Duodenal mucosa (tissue), 2 donors: ENCODE data around the gene MCUB.
"Not testable (repeated sequence)": the region's sequence is repeated elsewhere in the genome, so short reads cannot be mapped to it uniquely, and the experiment has no call there.

Experiments used
- H3K27ac ChIP-seq: one replicate; pipeline ENCODE4 v1.7.0; 2013; ENCODE audit warnings: low read depth, low read length
- H3K27me3 ChIP-seq, 2 donors: one replicate each; pipeline ENCODE4 v1.7.0; 2013; ENCODE audit warnings: low read length in 2 of 2, control low read depth in 1 of 2; ENCODE audit not compliant: insufficient read depth in 2 of 2, control insufficient read depth in 1 of 2
- H3K36me3 ChIP-seq, 2 donors: one replicate each; pipeline ENCODE4 v1.7.0; 2013; ENCODE audit warnings: low read length in 2 of 2, control low read depth in 1 of 2; ENCODE audit not compliant: insufficient read depth in 2 of 2, control insufficient read depth in 1 of 2
- H3K4me1 ChIP-seq, 2 donors: one replicate each; pipeline ENCODE4 v1.7.0; 2013; ENCODE audit warnings: low read length in 2 of 2, control low read depth in 1 of 2; ENCODE audit not compliant: insufficient read depth in 2 of 2, control insufficient read depth in 1 of 2
- H3K4me3 ChIP-seq, 2 donors: one replicate each; pipeline ENCODE4 v1.7.0; 2013; ENCODE audit warnings: low read length in 2 of 2, low read depth in 1 of 2
- H3K9ac ChIP-seq, 2 donors: one replicate each; pipeline ENCODE4 v1.7.0; 2013; ENCODE audit warnings: low read length in 2 of 2, low read depth in 1 of 2
- H3K9me3 ChIP-seq, 2 donors: one replicate each; pipeline ENCODE4 v1.7.0; 2013; ENCODE audit warnings: low read length in 2 of 2, control low read depth in 1 of 2; ENCODE audit not compliant: control insufficient read depth in 1 of 2

The MCUB gene, protein sequence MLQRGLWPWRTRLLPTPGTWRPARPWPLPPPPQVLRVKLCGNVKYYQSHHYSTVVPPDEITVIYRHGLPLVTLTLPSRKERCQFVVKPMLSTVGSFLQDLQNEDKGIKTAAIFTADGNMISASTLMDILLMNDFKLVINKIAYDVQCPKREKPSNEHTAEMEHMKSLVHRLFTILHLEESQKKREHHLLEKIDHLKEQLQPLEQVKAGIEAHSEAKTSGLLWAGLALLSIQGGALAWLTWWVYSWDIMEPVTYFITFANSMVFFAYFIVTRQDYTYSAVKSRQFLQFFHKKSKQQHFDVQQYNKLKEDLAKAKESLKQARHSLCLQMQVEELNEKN

DNA sequence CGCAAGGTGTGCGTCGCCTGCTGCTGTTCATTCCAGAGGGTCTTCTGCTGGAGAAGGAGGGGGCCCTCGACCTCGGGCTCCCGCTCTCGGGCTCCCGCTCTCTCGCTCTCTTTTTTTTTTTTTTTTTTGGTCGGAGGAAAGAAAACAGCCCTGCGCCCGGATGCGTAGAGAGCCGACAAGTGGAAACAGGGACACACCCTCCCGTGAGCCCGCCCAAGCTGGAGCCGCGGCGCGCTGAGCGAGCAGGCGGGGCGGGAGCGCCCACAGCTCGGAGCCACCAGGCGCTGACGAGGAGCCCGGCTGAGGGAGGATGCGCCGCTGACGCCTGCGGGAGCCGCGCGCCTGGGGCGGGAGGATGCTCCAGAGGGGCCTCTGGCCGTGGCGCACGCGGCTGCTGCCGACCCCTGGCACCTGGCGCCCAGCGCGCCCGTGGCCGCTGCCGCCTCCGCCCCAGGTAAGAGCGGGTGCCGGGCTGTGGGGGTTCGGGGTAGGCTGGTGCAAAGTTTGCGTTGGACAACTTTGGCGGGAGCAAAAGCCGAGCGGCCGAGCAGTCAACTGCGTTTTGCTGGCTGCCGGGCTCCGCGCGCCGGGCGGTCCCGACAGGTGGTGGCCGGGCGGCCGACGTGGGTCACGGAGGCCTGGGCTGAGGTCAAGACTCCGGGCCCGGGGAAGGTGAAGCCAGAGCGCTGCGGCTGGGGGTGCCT, at the start of gene MCUB:
Gene MCUB (plus strand): TSS at position 264 of the 704 bp plus-strand sequence. CDS start 92 bp downstream, at position 356.
- Histone ChIP-seq H3K4me1 (peaks cover 5 to 10% of the 10 kb centered on the region in 2 donors), H3K27ac (peak within 1 kb of the TSS; percentile 79), H3K9ac (peak within 1 kb of the TSS; percentile 48 to 78), H3K4me3 (peak within 1 kb of the TSS; percentile 86 to 89), H3K27me3 (no peaks in the 10 kb centered on the region), H3K9me3 (peaks cover 0 to 2% of the 10 kb centered on the region in 2 donors), H3K36me3 (no peaks in the 10 kb centered on the region)

DNA sequence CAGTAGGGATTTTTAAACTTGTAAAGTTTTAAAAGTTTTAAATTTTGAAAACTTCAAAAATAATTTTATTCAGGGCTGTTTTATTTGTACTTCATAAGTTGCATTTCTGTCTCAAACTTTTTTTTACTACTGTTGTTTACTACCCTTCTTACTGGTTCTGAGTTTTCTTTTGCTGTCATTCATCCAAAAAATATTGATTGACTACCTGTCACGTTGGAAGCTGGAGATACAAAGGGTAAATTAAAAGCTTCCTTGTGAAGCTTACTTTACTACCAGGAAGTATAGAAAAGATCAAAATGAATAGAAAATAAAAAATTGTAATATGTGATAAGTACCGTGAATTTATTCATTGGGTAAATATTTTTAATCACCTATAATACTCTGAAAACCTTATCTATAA, 49.4 kb upstream of the MCUB start:
- Histone ChIP-seq H3K27ac (no peak overlapping the region), H3K27me3 (no peaks in the 10 kb centered on the region), H3K4me3 (no peak overlapping the region), H3K9ac (no peak overlapping the region), H3K4me1 (no peaks in the 10 kb centered on the region), H3K9me3 (no peaks in the 10 kb centered on the region), H3K36me3 (peaks cover 10 to 41% of the 10 kb centered on the region in 2 donors)

DNA sequence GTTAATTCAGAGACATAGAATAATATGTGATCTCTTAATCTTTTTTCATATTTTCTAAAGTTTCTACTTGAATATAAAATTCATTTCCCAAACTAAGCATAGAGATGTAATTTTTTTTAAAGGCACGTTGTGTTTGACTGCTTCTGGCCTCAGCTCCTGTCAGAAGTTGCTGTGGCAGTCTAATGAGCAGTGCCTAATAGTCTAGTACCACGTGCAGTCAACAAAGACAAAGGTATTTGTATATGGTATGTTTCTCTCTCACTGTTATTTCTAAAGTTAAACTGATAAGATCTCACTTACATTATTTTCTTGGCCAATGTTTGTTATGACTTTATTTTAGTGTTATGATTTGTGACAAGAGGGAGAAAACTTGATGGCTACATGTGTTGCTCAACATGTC, 48.6 kb upstream of the MCUB start:
- Histone ChIP-seq H3K9ac (no peak overlapping the region), H3K4me1 (no peaks in the 10 kb centered on the region), H3K27me3 (no peaks in the 10 kb centered on the region), H3K36me3 (peaks cover 10 to 49% of the 10 kb centered on the region in 2 donors), H3K4me3 (no peak overlapping the region), H3K27ac (no peak overlapping the region), H3K9me3 (no peaks in the 10 kb centered on the region)

DNA sequence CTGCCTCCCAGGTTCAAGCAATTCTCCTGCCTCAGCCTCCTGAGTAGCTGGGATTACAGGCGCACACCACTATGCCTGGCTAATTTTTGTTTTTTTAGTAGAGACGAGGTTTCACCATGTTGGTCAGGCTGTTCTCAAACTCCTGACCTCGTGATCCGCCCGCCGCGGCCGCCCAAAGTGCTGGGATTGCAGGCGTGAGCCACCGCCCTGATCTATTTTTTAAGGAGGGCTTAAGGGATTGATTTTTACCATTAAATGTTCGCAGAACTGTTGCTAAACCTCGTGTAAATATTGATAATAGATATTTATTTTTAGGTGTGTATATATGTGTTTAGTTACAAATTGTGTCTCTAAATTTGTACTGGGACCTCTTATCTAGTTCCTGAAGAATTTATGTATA, 46.7 kb upstream of the MCUB start:
- H3K27me3 ChIP-seq, H3K9me3 ChIP-seq, H3K9ac ChIP-seq, H3K27ac ChIP-seq, H3K4me1 ChIP-seq, H3K4me3 ChIP-seq: not testable (repeated sequence)
- peaks cover 18 to 50% of the 10 kb centered on the region in 2 donors for H3K36me3 ChIP-seq

DNA sequence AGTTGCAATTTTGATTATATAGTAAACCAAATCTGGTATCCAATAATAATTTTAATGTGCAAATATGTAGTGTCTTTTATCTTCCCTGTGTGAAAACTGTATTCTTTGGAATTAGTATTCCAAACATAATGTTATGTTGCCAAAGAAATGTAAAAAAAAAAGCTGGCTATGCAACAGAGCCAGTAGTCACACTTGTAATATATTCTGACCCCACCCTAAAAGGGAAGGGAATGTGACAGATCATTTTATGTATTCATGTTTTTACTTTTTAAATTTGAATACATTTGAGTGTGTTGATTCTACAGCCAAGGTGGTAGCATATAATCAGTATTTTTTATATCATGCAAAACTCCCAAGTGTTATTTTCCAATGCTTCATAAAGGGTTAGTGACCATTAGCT, 27.9 kb upstream of the MCUB start:
- Histone ChIP-seq H3K4me3 (no peak overlapping the region), H3K36me3 (peaks cover 33 to 77% of the 10 kb centered on the region in 2 donors), H3K27me3 (no peaks in the 10 kb centered on the region), H3K27ac (no peak overlapping the region), H3K4me1 (no peaks in the 10 kb centered on the region), H3K9ac (no peak overlapping the region), H3K9me3 (no peaks in the 10 kb centered on the region)

DNA sequence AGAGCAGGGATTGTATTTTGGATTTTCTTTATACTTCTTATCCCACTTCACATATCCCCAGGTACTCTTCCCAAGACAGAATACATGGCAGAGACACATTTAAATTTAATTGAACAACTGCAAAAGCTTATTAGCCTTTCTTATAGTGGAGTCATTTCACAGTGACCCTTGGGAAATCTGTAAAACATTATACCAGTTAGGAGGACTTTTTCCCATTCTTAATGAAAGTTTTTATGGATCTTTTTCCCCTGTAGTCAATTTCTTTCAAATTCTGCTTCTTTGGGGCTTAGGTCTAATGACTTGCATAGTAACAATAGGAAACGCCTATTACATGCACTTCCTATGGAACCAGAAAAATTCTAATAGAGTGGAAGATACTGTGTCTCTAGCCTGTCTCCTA, 14.6 kb upstream of the MCUB start:
- Histone ChIP-seq H3K9ac (no peak overlapping the region), H3K36me3 (peaks cover 2 to 22% of the 10 kb centered on the region in 2 donors), H3K4me1 (no peaks in the 10 kb centered on the region), H3K27ac (no peak overlapping the region), H3K4me3 (no peak overlapping the region), H3K9me3 (no peaks in the 10 kb centered on the region), H3K27me3 (no peaks in the 10 kb centered on the region)

DNA sequence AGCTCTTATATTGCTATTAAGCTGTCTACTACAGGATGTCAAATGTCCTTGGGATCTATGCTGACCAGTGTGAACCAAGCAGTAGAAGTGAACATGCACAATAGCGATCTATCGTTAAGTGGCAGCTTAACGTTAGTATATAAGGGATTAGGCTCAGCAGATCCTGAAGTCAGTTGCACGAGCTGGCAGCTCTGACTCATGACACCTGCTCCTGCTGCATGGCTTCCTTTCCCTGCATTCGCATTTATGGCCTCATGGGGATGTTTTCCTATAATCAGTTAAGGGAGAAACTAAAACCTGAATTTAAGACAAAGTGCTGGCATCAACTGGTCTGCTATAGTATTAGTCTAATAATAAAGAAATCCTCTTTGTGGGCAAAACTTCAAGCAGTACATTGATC, 12.7 kb upstream of the MCUB start:
- Histone ChIP-seq H3K27ac (no peak overlapping the region), H3K36me3 (peaks cover 2 to 12% of the 10 kb centered on the region in 2 donors), H3K27me3 (no peaks in the 10 kb centered on the region)

DNA sequence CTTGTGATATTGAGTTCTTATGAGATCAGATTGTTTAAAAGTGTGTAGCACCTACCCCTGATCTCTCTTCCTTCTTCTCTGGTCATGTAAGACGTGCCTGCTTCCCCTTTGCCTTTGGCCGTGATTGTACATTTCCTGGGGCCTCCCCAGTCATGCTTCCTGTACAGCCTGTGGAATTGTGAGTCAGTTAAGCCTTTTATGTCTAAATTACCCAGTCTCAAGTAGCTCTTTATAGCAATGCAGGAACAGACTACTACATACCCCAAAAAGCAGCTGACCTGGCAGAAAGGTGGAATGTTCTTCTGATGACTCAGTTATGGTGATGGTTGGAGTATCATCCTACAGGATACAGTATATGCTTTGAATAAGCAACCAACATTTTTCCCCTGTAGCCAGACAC, 11.4 kb upstream of the MCUB start:
- peaks cover 2 to 7% of the 10 kb centered on the region in 2 donors for H3K36me3 ChIP-seq
- no peak overlapping the region for H3K9ac ChIP-seq
- no peaks in the 10 kb centered on the region for H3K4me1 ChIP-seq
- no peaks in the 10 kb centered on the region for H3K9me3 ChIP-seq
- no peak overlapping the region for H3K27ac ChIP-seq
- no peaks in the 10 kb centered on the region for H3K27me3 ChIP-seq
- no peak overlapping the region for H3K4me3 ChIP-seq

More for the DNA sequence above, 12.7 kb upstream of the MCUB start:
- Histone ChIP-seq H3K9ac (no peak overlapping the region), H3K9me3 (no peaks in the 10 kb centered on the region), H3K4me3 (no peak overlapping the region), H3K4me1 (no peaks in the 10 kb centered on the region)

DNA sequence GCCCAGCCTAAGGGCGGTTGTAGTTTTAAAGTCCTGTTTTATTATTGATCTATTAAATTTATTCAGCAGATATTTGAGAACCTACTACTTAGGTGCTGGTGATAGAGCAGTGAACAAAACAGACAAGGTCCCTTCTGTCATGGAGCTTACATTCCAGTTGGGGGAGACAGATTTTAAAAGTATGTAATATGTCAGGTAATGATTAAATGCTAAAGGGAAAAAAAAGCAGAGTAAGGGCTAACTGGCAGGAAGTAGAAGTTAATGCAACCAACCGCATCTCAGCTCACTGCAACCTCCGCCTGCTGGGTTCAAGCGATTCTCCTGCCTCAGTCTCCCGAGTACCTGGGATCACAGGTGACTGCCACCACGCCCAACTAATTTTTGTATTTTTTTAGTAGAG, 7.8 kb upstream of the MCUB start:
- no peaks in the 10 kb centered on the region for H3K27me3 ChIP-seq
- H3K27ac ChIP-seq, result no peak overlapping the region
- H3K9ac ChIP-seq, result no peak overlapping the region
- H3K4me1 ChIP-seq, result no peaks in the 10 kb centered on the region
- no peaks in the 10 kb centered on the region for H3K9me3 ChIP-seq
- no peak overlapping the region for H3K4me3 ChIP-seq
- H3K36me3 ChIP-seq, result no peaks in the 10 kb centered on the region

DNA sequence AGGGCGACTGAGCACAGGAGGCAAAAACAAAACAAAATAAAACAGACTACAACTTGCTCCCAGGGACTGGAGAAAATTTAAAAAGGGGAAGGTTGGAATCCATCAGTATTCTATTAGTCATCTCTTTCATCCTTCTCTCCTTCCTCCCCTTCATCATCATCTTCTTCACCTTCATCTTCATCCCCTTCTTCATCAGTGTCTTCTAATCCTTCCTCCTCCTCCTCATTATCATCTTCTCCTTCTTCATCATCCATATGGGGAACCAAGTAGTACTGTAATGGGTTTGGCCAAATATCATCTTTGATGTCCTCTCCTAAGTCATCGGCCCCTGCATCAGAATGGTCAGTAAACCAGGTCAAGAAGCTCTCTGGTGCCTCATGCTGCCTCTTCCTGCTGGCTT, 6.9 kb upstream of the MCUB start:
- Histone ChIP-seq H3K4me1 (no peaks in the 10 kb centered on the region), H3K9me3 (peaks cover 0 to 2% of the 10 kb centered on the region in 2 donors), H3K9ac (no peak overlapping the region), H3K27me3 (no peaks in the 10 kb centered on the region), H3K36me3 (no peaks in the 10 kb centered on the region), H3K4me3 (no peak overlapping the region), H3K27ac (no peak overlapping the region)
